Pulmonary artery endothelial cell (primary cell): Measurements from ENCODE around the gene DNAJC11. TPM values are rescaled to one million over a fixed set of nuclear protein-coding genes. Genes with fewer than 3 reads are reported as not detected.
"Not testable (repeated sequence)": the region's sequence is repeated elsewhere in the genome, so short reads cannot be mapped to it uniquely, and the experiment has no call there.

Source experiments
- DNase-seq: peaks from one replicate; pipeline ENCODE4 v3.0.0-alpha.2; 2011; ENCODE audit warnings: low read depth, low spot score
- total RNA-seq: library from RNA; depleted of rRNA; stranded (reverse); fragments of >200 nt; gene quantifications from 2 replicates; pipeline ENCODE4 v1.2.3, GENCODE V29; 2014

DNAJC11 gene
- total RNA-seq, 1 donor from 2014 or later = 46.3 TPM

DNA sequence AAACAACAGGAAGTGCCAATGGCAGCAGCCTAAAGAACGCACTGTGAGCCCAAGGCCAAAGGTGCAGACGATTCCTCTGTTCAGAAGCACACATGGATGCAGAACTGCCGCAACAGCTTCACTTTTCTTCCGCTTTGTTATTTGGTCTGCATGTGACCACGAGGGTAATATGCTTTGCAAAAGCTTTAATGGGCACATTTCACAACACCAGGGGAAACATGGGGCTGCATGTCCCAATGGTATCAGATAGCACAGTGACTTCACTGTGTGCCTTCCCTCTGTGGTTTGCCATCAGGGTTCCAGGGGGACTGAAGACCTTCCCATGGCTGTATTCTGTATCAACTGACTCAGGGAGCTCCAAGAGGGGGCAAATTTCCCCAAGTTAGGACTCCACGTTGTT, 48.6 kb downstream of the DNAJC11 start:
- DNase-seq = no peak

- no peak for DNase-seq
These were observed 49.7 kb downstream of the DNAJC11 start for GRCh38 chr1:6651909-6652308.

DNA sequence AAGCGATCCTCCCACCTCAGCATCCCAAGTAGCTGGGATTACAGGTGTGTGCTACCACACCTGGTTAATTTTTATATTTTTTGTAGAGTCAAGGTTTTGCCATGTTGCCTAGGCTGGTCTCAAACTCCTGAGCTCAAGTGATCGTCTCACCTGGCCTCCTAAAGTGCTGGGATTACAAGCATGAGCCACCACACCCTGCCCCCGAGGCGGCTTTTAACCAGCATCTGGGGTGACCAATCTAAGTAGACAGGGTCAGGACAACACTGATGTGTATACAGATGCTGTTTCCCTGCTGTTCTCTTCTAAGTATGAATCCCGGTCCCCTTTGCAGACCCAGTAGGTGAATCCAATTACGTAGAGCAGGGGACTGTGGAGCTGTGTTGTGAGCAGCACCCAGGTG, 53.1 kb downstream of the DNAJC11 start:
- DNase-seq = no peak

DNA sequence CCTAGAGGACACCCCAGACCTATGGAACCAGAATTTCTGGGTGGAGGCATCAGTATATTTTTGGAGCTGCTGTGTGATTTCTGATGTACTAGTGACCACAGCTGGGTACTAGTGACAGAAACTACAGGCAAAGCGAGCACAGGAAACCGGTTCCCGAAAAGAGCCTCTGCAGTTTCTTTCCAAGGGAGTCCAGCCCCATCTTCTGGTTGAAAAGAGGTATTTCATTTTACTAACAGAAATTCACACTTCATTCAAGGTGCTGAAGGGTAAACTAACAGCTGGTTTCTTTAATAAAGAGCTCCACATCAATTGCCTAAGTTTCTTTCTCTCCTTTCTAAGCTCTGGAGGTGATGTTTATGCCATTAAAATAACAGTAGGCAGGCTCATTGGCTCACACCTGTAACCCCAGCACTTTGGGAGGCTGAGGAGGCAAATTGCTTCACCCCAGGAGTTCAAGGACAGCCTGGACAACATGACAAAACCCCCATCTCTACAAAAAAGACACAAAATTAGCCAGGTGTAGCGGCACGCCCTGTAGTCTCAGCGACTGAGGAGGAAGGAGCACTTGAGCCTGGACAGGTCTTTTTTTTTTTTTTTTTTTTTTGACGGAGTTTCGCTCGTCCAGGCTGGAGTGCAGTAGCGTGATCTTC, 55.0 kb downstream of the DNAJC11 start:
- DNase-seq = no peak

DNA sequence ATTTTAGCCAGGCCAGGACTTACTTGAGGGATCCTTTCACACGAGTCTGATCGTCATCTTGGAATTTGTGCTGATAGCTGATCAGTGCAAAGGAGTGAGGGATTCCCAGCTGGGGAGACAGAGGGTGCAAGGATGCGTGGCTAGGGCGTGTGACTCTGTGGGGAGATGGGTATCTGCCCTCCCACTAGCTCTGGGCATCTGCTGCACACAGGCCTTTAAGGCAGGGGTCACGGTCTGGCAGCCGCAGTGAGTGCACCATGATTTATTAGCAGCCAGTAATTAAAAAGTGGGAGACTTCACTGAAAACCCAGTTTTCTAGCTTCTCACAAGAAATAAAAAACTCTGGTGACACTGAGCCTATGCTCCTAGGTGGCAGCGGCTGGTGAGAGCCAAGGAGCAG, 56.6 kb downstream of the DNAJC11 start:
- no peak for DNase-seq

DNA sequence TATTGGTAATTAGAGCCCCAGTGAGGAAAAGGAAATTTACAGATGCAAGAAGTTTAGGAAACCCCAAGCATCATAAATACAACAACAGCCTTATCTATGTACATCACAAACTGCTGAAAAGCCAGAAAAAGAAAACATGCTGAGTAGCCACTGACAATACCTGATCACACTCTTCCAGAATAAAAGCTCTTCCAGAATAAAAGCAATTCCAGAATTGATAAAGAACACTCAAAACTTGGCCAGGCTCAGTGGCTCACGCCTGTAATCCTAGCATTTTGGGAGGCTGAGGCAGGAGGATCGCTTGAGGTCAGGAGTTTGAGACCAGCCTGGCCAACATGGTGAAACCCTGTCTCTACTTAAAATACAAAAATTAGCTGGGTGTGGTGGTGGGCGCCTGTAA, 60.7 kb downstream of the DNAJC11 start:
- not testable (repeated sequence) for DNase-seq

GRCh38 chr1:6638226-6638625, 63.4 kb downstream of the DNAJC11 start:
- DNase-seq = no peak

DNA sequence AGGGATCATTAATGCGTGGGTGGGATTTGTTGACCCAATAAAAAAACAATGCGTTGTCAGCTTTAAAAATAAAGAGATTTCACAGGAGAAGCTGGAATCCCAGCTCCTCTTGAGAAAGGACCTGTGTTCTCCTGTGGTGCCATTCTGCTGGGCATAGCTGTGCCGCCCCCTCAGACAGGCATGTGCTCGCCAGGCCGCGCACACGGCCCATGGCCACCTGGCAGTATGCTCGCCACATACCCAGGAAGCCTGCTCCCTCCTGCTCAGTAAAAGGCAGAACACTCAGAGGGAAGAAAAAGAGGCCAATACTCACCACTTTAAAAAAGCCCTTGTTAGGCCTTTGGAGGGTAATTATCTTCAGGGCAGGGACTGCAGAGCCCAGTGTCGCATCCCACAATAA, 63.8 kb downstream of the DNAJC11 start:
- DNase-seq = no peak

- DNase-seq = not testable (repeated sequence)
These were observed 64.8 kb downstream of the DNAJC11 start for GRCh38 chr1:6636778-6637177.

DNA sequence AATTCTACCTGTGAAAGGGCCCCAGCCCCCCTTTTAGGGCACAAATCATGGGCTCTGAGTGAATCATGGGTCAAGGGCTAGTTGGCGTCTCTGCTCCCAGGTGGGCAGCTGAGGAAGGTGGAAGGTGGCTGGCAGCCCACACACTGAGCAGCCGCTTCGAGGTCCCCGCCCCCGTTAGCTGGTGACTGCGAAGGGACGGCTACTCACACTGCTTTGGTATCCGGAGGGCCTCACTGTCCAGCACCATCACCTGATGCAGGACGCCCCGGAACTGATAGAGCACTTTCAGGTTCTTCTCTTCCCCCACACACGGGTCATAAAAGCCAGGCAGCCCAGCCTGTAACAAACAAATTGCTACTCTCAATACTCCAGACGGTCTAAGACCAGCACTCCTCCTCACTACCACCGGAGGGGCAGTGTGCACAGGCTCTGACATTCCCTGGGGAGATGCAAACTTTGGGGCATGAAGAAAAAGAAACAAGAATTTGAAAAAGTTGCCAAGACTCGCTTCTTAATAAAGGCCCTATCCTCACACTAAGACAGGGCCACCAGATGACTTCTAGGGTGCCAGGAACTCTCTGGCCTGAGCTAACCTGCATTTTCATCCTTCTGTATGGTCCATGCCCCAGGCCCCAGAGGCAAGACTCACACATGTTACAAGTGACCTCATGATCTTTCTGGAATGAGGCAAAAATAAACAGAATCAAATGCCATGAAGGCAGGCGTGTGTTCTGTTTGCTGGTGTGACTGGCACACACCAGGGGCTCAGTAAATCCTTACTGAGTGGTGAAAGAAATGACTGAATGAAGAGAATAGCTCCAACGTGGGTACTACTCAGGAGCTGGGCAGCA, 65.5 kb downstream of the DNAJC11 start:
- DNase-seq = no peak

DNA sequence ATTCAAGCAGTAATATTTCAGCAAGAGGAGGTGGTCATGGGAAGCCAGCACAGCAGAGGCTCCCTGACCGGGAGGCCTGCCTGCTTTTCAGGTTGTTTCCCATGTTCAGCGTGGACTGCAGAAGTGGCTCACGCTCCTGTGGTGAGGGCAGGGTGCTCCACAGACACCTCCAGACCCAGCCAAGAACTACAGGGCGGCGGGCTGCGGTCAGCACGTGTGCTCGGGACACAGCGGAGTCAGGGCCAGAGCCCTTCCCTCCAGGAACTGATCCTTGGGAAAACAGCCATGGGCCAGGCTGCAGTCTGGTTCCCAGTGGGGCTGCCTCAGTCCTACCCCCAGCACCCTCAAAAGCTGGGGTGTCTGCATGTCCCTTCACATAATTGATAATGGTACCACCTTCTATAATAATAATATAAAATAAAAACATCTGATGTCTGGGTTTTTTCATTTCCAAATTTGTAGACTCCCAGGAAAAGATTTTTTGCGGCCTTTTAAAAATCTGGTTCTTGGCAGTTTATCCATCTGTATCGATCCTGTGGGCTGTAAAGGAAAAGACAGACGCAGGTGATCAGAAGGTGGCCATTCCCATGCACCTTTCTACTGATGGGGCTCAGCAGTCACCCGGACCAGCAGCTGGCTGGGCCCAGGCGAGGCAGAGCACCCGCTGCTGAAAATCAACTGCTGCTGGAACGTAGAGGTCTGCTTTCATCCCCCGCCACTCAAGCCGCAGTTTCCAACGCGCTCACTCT, 66.3 kb downstream of the DNAJC11 start:
- DNase-seq = no peak

DNA sequence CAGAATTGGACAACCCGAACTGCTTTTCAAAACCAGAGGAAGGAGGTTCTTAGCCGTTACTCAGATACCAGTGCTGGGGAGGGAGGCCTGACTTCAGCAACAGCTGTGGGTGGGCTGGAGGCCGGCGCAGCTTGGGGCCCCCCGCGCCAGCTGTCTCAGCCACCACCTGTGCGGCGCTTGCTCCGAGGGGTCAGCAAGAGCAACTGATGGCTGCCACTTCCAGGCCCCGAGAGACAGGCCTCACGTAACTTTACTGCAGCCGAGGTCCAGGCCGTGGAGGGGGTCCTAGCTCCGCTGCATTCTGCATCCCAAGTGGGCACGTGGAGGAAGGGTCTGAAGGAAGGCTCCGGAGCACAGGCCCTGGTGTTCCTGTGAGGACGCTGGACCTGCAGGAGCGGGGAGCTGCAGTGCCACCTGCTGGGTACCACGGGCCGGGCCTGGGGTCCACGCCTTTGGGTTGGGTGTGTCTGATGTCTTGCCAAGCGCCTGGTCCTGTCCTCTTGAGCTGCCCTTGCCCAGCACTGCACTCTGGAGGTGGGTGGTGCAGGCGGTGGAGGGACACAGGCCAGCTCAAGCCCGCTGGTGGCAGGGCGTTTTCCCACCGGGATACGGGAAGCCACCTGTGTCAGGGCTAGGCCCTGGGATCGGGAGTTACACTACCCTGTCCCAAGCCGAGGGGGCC, 67.1 kb downstream of the DNAJC11 start:
- no peak for DNase-seq

DNA sequence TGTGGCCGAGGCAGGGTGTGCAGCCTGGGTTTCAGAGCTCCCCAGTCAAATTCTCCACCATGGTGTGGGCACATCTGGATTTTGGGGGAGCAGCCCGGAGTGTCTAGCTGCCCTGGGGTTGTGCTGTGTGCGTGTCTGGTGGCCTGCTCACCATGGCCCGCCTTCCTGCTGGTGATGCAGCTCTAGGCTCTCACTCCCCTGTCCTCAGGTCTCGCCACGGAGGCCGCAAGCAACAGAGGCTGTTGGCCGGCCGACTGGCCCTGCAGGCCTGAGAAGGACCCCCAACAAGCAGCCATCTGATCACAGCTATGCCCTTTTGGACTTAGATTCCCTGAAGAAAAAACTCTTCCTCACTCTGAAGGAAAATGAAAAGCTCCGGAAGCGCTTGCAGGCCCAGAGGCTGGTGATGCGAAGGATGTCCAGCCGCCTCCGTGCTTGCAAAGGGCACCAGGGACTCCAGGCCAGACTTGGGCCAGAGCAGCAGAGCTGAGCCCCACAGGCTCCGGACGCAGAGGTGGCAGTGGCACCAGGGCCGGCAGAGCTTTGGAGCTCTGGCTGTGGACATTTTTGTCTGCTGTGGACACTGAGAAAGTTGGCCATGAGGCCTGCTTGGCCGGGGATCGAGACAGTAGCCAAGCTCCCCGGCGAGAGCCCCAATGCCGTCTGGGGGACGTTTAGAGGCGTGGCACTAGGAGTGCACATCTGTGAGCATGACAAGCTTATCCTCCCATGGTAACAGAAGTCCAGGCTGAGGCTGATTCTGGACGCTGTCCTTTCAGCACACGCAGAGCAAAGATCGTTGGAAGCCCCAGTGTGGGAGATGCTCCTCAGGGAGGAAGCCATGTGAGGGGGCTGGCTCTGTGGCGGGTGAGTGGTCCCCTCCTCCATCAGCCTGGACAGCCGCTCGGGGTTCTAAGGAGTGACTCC, 68.8 kb downstream of the DNAJC11 start:
- DNase-seq = no peak

DNA sequence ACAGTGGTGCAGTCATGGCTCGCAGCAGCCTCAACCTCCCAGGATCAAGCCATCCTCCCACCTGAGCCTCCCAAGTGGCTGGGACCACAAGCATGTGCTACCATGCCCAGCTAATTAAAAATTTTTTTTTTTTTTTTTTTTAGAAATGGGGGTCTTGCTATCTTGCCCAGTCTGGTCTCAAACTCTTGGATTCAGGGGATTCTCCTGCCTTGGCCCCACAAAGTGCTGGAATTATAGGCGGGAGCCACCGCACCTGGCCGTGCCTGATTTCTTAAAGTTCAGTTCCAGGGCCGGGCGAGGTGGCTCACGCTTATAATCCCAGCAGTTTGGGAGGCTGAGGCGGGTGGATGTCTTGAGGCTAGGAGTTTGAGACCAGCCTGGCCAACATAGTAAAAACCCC, 70.6 kb downstream of the DNAJC11 start:
- DNase-seq = no peak

- DNase-seq = no peak
These were observed 71.6 kb downstream of the DNAJC11 start for GRCh38 chr1:6630027-6630426.

DNA sequence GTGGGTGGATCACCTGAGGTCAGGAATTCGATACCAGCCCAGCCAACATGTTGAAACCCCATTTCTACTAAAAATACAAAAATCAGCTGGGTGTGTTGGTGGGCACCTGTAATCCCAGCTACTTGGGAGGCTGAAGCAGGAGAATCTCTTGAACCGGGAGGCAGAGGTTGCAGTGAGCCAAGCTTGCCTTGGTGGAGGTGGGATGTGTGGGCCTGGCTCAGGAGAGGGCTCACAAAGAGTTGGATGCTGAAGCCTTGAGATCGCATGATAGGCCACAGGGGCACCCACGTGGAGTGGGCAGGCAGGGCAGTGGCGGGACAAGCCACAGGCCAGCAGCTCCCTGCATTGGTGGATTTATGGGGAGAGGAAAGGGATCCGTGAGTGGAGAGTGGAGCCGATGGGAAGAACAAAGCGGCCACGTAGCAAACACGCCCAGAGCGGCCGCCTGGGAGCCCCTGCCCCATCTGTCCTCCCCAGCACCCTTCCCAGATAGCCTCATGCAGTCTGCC, 72.6 kb downstream of the DNAJC11 start:
- no peak for DNase-seq

GRCh38 chr1:6627841-6628545, 73.6 kb downstream of the DNAJC11 start:
- no peak for DNase-seq

GRCh38 chr1:6627031-6627430, 74.6 kb downstream of the DNAJC11 start:
- DNase-seq = no peak

GRCh38 chr1:6625584-6626149, 75.9 kb downstream of the DNAJC11 start:
- no peak for DNase-seq
